Erythroblast (primary cell): ENCODE data around the gene BACH2.

ENCODE experiments used
- GATA1 ChIP-seq: IDR thresholded peaks from 2 replicates; pipeline ENCODE4 v1.6.1; 2011; ENCODE audit warnings: low read depth, mild to moderate bottlenecking, control low read depth, low read length, moderate library complexity
- POLR2A ChIP-seq: IDR thresholded peaks from 2 replicates; pipeline ENCODE4 v1.6.1; 2011; ENCODE audit warnings: mild to moderate bottlenecking, low read length

- no peak for TF ChIP-seq POLR2A
- TF ChIP-seq GATA1: no peak
Observed at GRCh38 chr6:90230548-90231215, 66.0 kb downstream of the BACH2 start.
